Panc1 (cell line): ENCODE results near the gene CKAP2. TPM values are rescaled to one million over a fixed set of nuclear protein-coding genes. Genes with fewer than 3 reads are reported as not detected.

Experiments
- ATAC-seq: fragments of 200-7000 bp; cut with Tn5 transposase; 2 replicates; pipeline ENCODE4 v1.9.1; 2020; ENCODE audit warnings: mild to moderate bottlenecking, moderate library complexity
- BruUV-seq: library from RNA; stranded (reverse); fragments of 400-500 nt; replicated peaks from 2 replicates; lab custom pipeline; 2021; lab: Mats Ljungman, UMichigan
- CTCF ChIA-PET: fragments of 300-600 bp; sonication (Branson Sonifier 250); formaldehyde crosslinking; loops from one replicate; lab custom pipeline; 2022; ENCODE audit warnings: antibody characterized with exemption; lab: Charles Lee
- POLR2A ChIA-PET: fragments of 300-600 bp; sonication (Branson Sonifier 250); formaldehyde crosslinking; loops from one replicate; lab custom pipeline; 2022; ENCODE audit warnings: antibody characterized with exemption; lab: Charles Lee
- DNase-seq: peaks from one replicate; pipeline ENCODE4 v3.0.0-alpha.2; 2010; ENCODE audit warnings: low read depth, low spot score
- H3K27ac ChIP-seq: 2 replicates; pipeline ENCODE4 v1.5.1; 2011; ENCODE audit warnings: mild to moderate bottlenecking, low read length, inconsistent platforms
- H3K27me3 ChIP-seq: fragments of 200-500 bp; sonication (Bioruptor generic); 2 replicates; pipeline ENCODE4 v1.6.0; 2014; ENCODE audit warnings: low read length, inconsistent platforms; ENCODE audit not compliant: control insufficient read depth, insufficient read depth
- H3K36me3 ChIP-seq: fragments of 200-500 bp; sonication (Bioruptor generic); 2 replicates; pipeline ENCODE4 v1.5.1; 2014; ENCODE audit warnings: inconsistent platforms, mild to moderate bottlenecking, low read length, moderate library complexity; ENCODE audit not compliant: control insufficient read depth, insufficient read depth
- H3K4me1 ChIP-seq: 2 replicates; pipeline ENCODE4 v1.5.1; 2011; ENCODE audit warnings: inconsistent platforms, mild to moderate bottlenecking, low read length, moderate library complexity; ENCODE audit not compliant: control insufficient read depth, insufficient read depth
- H3K4me3 ChIP-seq, 2 experiments: 2 replicates each; pipeline ENCODE4 v1.5.1; 2011 to 2012; ENCODE audit warnings: low read depth in 2 of 2, low read length in 2 of 2, mild to moderate bottlenecking in 2 of 2, inconsistent platforms in 1 of 2, moderate library complexity in 1 of 2
- H3K9me3 ChIP-seq: fragments of 200-500 bp; sonication (Bioruptor generic); 2 replicates; pipeline ENCODE4 v1.5.1; 2014; ENCODE audit warnings: low read depth, mild to moderate bottlenecking, inconsistent platforms, low read length, moderate library complexity; ENCODE audit not compliant: control insufficient read depth, insufficient read depth
- POLR2AphosphoS5 ChIP-seq: IDR thresholded peaks from 2 replicates; pipeline ENCODE4 v1.6.1; 2012; ENCODE audit warnings: mild to moderate bottlenecking, low read depth, low read length, moderate library complexity
- SIN3A ChIP-seq: IDR thresholded peaks from 2 replicates; pipeline ENCODE4 v1.6.1; 2012; ENCODE audit warnings: low read depth, mild to moderate bottlenecking, low read length, moderate library complexity, borderline replicate concordance; ENCODE audit not compliant: insufficient read depth
- TCF7L2 ChIP-seq: IDR thresholded peaks from 2 replicates; pipeline ENCODE4 v1.6.1; 2011; ENCODE audit warnings: mild to moderate bottlenecking, low read depth, low read length, inconsistent platforms
- in situ Hi-C: cut with HindIII; loops from 2 replicates; pipeline ENCODE4 v1.10.0; 2016; ENCODE audit warnings: low sequenced_read_pairs, low pct_unique_long_range_greater_than_20kb
- intact Hi-C: fragments of 100-400 bp; cut with micrococcal nuclease; formaldehyde crosslinking; loops from one replicate; pipeline ENCODE4 v1.10.0; 2022; ENCODE audit not compliant: unreplicated experiment
- total RNA-seq: library from RNA; stranded (reverse); gene quantifications from one replicate; pipeline ENCODE4 v1.2.1, GENCODE V29; 2021; ENCODE audit not compliant: unreplicated experiment
- TF ChIP-seq, protein P1 (sequence below): fragments of 450-650 bp; IDR thresholded peaks from 2 replicates; pipeline ENCODE4 v1.5.1; 2017; ENCODE audit warnings: mild to moderate bottlenecking
- TF ChIP-seq, protein P2 (sequence below), 2 experiments: IDR thresholded peaks; 2 replicates each; pipeline ENCODE4 v1.6.1; 2011 to 2012; ENCODE audit warnings: low read depth in 2 of 2, control low read depth in 1 of 2, low read length in 1 of 2, mild to moderate bottlenecking in 1 of 2, moderate library complexity in 1 of 2; ENCODE audit not compliant: insufficient read depth in 1 of 2

The CKAP2 gene
- total RNA-seq, 1 experiment from 2014 or later: 51.1 TPM

DNA sequence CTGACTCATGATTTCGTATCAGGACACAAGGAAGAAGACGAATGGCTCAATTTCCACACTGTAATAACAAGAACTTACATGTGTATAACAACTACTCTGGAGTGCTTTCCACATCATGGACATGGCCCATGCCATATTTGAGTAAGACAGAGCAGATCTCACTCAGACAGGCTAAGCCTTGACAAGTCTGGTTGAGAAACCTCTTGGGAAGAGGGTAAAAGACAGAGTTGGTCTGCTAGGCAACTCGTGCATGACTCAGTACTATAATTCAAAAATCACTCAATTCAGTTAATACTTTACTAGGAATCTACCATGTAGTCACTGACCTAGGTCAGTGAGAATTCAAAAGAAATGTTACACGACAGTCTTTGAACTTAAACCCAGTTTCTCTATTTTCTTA is 43.6 kb upstream of the CKAP2 start:
- intact Hi-C loops (no loop called here), in situ Hi-C loops (no loop called here)
- CTCF ChIA-PET: no interaction called here
- peaks cover 7% of the 10 kb centered on the region; the same call in 1 of the 2 replicates for H3K36me3 ChIP-seq
- H3K27ac ChIP-seq: no peak overlapping the region
- no peak overlapping the region for H3K4me3 ChIP-seq
- no TSS peak for BruUV-seq
- no peak for DNase-seq
- TF ChIP-seq POLR2AphosphoS5 (no peak), SIN3A (no peak), TCF7L2 (no peak)
- TF ChIP-seq, protein P1, sequence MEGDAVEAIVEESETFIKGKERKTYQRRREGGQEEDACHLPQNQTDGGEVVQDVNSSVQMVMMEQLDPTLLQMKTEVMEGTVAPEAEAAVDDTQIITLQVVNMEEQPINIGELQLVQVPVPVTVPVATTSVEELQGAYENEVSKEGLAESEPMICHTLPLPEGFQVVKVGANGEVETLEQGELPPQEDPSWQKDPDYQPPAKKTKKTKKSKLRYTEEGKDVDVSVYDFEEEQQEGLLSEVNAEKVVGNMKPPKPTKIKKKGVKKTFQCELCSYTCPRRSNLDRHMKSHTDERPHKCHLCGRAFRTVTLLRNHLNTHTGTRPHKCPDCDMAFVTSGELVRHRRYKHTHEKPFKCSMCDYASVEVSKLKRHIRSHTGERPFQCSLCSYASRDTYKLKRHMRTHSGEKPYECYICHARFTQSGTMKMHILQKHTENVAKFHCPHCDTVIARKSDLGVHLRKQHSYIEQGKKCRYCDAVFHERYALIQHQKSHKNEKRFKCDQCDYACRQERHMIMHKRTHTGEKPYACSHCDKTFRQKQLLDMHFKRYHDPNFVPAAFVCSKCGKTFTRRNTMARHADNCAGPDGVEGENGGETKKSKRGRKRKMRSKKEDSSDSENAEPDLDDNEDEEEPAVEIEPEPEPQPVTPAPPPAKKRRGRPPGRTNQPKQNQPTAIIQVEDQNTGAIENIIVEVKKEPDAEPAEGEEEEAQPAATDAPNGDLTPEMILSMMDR: no peak
- TF ChIP-seq, protein P2, sequence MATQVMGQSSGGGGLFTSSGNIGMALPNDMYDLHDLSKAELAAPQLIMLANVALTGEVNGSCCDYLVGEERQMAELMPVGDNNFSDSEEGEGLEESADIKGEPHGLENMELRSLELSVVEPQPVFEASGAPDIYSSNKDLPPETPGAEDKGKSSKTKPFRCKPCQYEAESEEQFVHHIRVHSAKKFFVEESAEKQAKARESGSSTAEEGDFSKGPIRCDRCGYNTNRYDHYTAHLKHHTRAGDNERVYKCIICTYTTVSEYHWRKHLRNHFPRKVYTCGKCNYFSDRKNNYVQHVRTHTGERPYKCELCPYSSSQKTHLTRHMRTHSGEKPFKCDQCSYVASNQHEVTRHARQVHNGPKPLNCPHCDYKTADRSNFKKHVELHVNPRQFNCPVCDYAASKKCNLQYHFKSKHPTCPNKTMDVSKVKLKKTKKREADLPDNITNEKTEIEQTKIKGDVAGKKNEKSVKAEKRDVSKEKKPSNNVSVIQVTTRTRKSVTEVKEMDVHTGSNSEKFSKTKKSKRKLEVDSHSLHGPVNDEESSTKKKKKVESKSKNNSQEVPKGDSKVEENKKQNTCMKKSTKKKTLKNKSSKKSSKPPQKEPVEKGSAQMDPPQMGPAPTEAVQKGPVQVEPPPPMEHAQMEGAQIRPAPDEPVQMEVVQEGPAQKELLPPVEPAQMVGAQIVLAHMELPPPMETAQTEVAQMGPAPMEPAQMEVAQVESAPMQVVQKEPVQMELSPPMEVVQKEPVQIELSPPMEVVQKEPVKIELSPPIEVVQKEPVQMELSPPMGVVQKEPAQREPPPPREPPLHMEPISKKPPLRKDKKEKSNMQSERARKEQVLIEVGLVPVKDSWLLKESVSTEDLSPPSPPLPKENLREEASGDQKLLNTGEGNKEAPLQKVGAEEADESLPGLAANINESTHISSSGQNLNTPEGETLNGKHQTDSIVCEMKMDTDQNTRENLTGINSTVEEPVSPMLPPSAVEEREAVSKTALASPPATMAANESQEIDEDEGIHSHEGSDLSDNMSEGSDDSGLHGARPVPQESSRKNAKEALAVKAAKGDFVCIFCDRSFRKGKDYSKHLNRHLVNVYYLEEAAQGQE (IDR thresholded peaks at IDR 0.05; ENCODE audit: insufficient read depth in 1 of 2, low read depth in 2 of 2, low read length in 1 of 2): no peak
- H3K9me3 ChIP-seq: no peaks in the 10 kb centered on the region
- POLR2A ChIA-PET: no interaction called here
- ATAC-seq: no peak
- H3K4me1 ChIP-seq: no peaks in the 10 kb centered on the region
- no peaks in the 10 kb centered on the region for H3K27me3 ChIP-seq

DNA sequence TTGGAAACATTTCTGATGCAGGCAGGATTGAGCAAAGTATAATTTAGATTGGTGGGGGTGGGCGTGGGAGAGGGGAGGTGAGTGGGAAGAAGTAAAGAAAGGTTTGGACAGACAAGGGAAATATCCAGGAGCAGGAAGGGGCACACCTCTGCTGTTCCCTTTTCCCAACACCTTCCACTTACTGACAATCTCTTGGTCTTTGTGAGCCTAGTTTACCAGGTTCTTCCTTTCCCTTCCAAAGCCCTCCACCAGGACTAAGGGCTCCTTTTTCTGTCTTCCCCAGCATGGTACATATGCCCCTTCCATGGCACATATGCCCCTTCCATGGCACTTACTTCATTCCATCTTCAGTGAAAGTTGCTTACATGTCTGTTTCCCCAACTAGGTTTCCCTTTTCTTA is 43.1 kb upstream of the CKAP2 start:
- Histone ChIP-seq H3K4me1 (no peaks in the 10 kb centered on the region), H3K9me3 (no peaks in the 10 kb centered on the region), H3K27me3 (no peaks in the 10 kb centered on the region), H3K4me3 (no peak overlapping the region), H3K27ac (no peak overlapping the region), H3K36me3 (peaks cover 7% of the 10 kb centered on the region; the same call in 1 of the 2 replicates)
- ChIA-PET POLR2A (no interaction called here), CTCF (no interaction called here)
- BruUV-seq: no TSS peak
- DNase-seq: no peak
- in situ Hi-C loops (no loop called here), intact Hi-C loops (no loop called here)
- no peak for ATAC-seq
- TF ChIP-seq TCF7L2: no peak

DNA sequence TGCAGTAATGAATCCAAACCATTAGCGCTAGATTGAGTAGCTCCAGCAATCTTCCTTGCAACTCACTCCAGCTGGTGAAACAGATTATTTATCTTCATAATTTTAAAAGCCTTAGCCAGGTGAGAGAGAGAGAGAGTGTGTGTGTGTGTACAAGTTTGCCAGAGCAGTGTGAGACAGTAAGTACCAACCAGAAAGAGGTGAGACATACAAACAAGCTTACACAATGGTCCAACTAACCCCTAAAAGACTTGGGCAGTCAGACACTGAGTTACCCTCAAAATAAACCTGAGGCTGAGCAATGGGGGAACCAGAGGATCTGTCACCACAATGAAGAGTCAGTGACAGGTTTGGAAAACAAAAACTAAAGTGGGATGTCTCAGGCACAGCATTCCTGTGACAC is 41.2 kb upstream of the CKAP2 start:
- TF ChIP-seq POLR2AphosphoS5: no peak
- no peak for TF ChIP-seq TCF7L2
- TF ChIP-seq SIN3A: no peak
- TF ChIP-seq, protein P2 (IDR thresholded peaks at IDR 0.05; ENCODE audit: insufficient read depth in 1 of 2, low read depth in 2 of 2, low read length in 1 of 2): no peak
- TF ChIP-seq, protein P1: no peak
- Histone ChIP-seq H3K36me3 (peaks cover 7% of the 10 kb centered on the region; the same call in 1 of the 2 replicates), H3K9me3 (no peaks in the 10 kb centered on the region), H3K4me1 (no peaks in the 10 kb centered on the region), H3K27ac (no peak overlapping the region), H3K27me3 (no peaks in the 10 kb centered on the region), H3K4me3 (no peak overlapping the region)
- ChIA-PET POLR2A (no interaction called here), CTCF (interaction anchor here (0.6 kb wide), 1 partner anchor 220 kb away, joined by 3 read pairs; no protein-coding TSS in a partner anchor)
- ATAC-seq: no peak
- BruUV-seq: no TSS peak
- DNase-seq: no peak
- intact Hi-C loops: no loop called here
- in situ Hi-C loops: no loop called here
